SK-N-SH (cell line): Measurements from ENCODE around the gene PLEKHA6. TPM values are rescaled to one million over a fixed set of nuclear protein-coding genes. Genes with fewer than 3 reads are reported as not detected.
A peak's percentile ranks its signal among the peaks of the same experiment; 100 is the strongest.

Experiments
- CTCF ChIA-PET: fragments of 300-600, 350-600 bp; formaldehyde crosslinking; extraction: SDS; loops from one replicate; lab custom pipeline; 2021; lab: Yijun Ruan, JAX
- POLR2A ChIA-PET: fragments of 350-600 bp; sonication (Branson Sonifier 250); formaldehyde crosslinking; extraction: SDS; loops from one replicate; lab custom pipeline; 2020; ENCODE audit warnings: antibody characterized with exemption, inconsistent platforms; lab: Yijun Ruan, JAX
- DNase-seq: peaks from one replicate; pipeline ENCODE4 v3.0.0; 2012
- H2AFZ ChIP-seq: fragments of 200-600 bp; sonication (generic); 2 replicates; pipeline ENCODE4 v1.8.1; 2016; ENCODE audit warnings: antibody characterized with exemption, mild to moderate bottlenecking, low read depth
- H3F3A ChIP-seq: fragments of 200-600 bp; sonication (generic); replicated peaks from 2 replicates; pipeline ENCODE3; 2016; ENCODE audit warnings: antibody characterized with exemption, mild to moderate bottlenecking; ENCODE audit not compliant: insufficient read depth
- H3K27ac ChIP-seq, 2 experiments: fragments of 200-500 bp in 1 of 2; fragments of 200-600 bp in 1 of 2; sonication (Bioruptor generic) in 1 of 2; sonication (generic), shearing (Covaris generic) in 1 of 2; 2 replicates each; pipeline versions ENCODE4 v1.5.1 to v1.6.1; 2014 to 2016; ENCODE audit warnings: low read depth in 2 of 2, inconsistent platforms in 1 of 2, low read length in 1 of 2, mild to moderate bottlenecking in 1 of 2, mixed read lengths in 1 of 2
- H3K27me3 ChIP-seq: fragments of 200-600 bp; sonication (generic), shearing (Covaris generic); 2 replicates; pipeline ENCODE4 v1.6.1; 2016; ENCODE audit warnings: mixed run types; ENCODE audit not compliant: insufficient read depth
- H3K36me3 ChIP-seq, 2 experiments: fragments of 200-500 bp in 1 of 2; fragments of 200-600 bp in 1 of 2; sonication (Bioruptor generic) in 1 of 2; sonication (generic) in 1 of 2; replicated peaks in 1 of 2; 2 replicates each; pipeline versions ENCODE3 to v1.5.1; 2014 to 2016; ENCODE audit warnings: low read length in 1 of 2, mild to moderate bottlenecking in 1 of 2; ENCODE audit not compliant: insufficient read depth in 2 of 2, control insufficient read depth in 1 of 2
- H3K4me1 ChIP-seq, 2 experiments: fragments of 200-500 bp in 1 of 2; fragments of 200-600 bp in 1 of 2; sonication (Bioruptor generic) in 1 of 2; sonication (generic), shearing (Covaris generic) in 1 of 2; 2 replicates each; pipeline versions ENCODE4 v1.5.1 to v1.6.1; 2014 to 2016; ENCODE audit warnings: low read depth in 1 of 2, low read length in 1 of 2, mixed run types in 1 of 2; ENCODE audit not compliant: insufficient read depth in 2 of 2, control insufficient read depth in 1 of 2
- H3K4me2 ChIP-seq: fragments of 200-600 bp; sonication (generic), shearing (Covaris generic); 2 replicates; pipeline ENCODE4 v1.6.1; 2017; ENCODE audit warnings: mixed run types
- H3K4me3 ChIP-seq, 2 experiments: fragments of 200-500 bp in 1 of 2; fragments of 200-600 bp in 1 of 2; sonication (Bioruptor generic) in 1 of 2; sonication (generic), shearing (Covaris generic) in 1 of 2; 2 replicates each; pipeline versions ENCODE4 v1.5.1 to v1.8.1; 2014 to 2016; ENCODE audit warnings: low read depth in 2 of 2, inconsistent platforms in 1 of 2, low read length in 1 of 2, mild to moderate bottlenecking in 1 of 2, mixed read lengths in 1 of 2, moderate library complexity in 1 of 2
- H3K79me2 ChIP-seq: fragments of 200-600 bp; sonication (generic); 2 replicates; pipeline ENCODE4 v1.8.1; 2017; ENCODE audit warnings: mild to moderate bottlenecking; ENCODE audit not compliant: insufficient read depth
- H3K9ac ChIP-seq: fragments of 200-600 bp; sonication (generic); 2 replicates; pipeline ENCODE4 v1.6.1; 2017; ENCODE audit warnings: mixed run types
- H3K9me2 ChIP-seq: fragments of 200-600 bp; sonication (generic); 2 replicates; pipeline ENCODE4 v1.6.1; 2017; ENCODE audit warnings: mixed run types
- H3K9me3 ChIP-seq: fragments of 200-600 bp; sonication (generic); 2 replicates; pipeline ENCODE4 v1.6.1; 2017; ENCODE audit warnings: mixed run types, mild to moderate bottlenecking, moderate library complexity
- H4K20me1 ChIP-seq: fragments of 200-600 bp; sonication (generic); 2 replicates; pipeline ENCODE4 v1.6.1; 2017; ENCODE audit warnings: mild to moderate bottlenecking, mixed run types; ENCODE audit not compliant: insufficient read depth
- CHD2 ChIP-seq: fragments of 150-350 bp; IDR thresholded peaks from 2 replicates; pipeline ENCODE4 v1.6.1; 2018; ENCODE audit warnings: low read length; ENCODE audit not compliant: partially characterized antibody
- ELF1 ChIP-seq: IDR thresholded peaks from 2 replicates; pipeline ENCODE4 v1.4.0; 2012
- EP300 ChIP-seq, 2 experiments: IDR thresholded peaks; 2 replicates each; pipeline versions ENCODE4 v1.4.0 to v1.6.1; 2012; ENCODE audit warnings: borderline replicate concordance in 1 of 2, low read depth in 1 of 2, low read length in 1 of 2
- EZH2phosphoT487 ChIP-seq: fragments of 200-600 bp; sonication (generic); IDR thresholded peaks from 2 replicates; pipeline ENCODE4 v1.6.1; 2017; ENCODE audit warnings: low read depth, mixed run types, mild to moderate bottlenecking, antibody characterized with exemption, moderate library complexity, borderline replicate concordance
- FOXM1 ChIP-seq: IDR thresholded peaks from 2 replicates; pipeline ENCODE4 v1.4.0; 2012; ENCODE audit warnings: low read depth, mild to moderate bottlenecking
- GABPA ChIP-seq: IDR thresholded peaks from 2 replicates; pipeline ENCODE4 v1.4.0; 2012; ENCODE audit warnings: low read depth, mild to moderate bottlenecking
- GATA2 ChIP-seq: sonication (generic); formaldehyde crosslinking; IDR thresholded peaks from 2 replicates; pipeline ENCODE4 v1.5.0; 2020; ENCODE audit warnings: mild to moderate bottlenecking, missing genetic modification reagents
- NFIC ChIP-seq: IDR thresholded peaks from 2 replicates; pipeline ENCODE4 v1.4.0; 2012; ENCODE audit warnings: borderline replicate concordance
- NRF1 ChIP-seq: IDR thresholded peaks from 2 replicates; pipeline ENCODE4 v1.6.1; 2012; ENCODE audit warnings: low read depth, mild to moderate bottlenecking, low read length
- RAD21 ChIP-seq: IDR thresholded peaks from 2 replicates; pipeline ENCODE4 v1.6.1; 2012; ENCODE audit warnings: mild to moderate bottlenecking, low read length
- RCOR1 ChIP-seq: fragments of 150-350 bp; IDR thresholded peaks from 2 replicates; pipeline ENCODE4 v1.6.1; 2017; ENCODE audit warnings: antibody characterized with exemption, low read length
- SIN3A ChIP-seq: IDR thresholded peaks from 2 replicates; pipeline ENCODE4 v1.6.1; 2012; ENCODE audit warnings: low read depth, mild to moderate bottlenecking, low read length, moderate library complexity, borderline replicate concordance
- SMC3 ChIP-seq: IDR thresholded peaks from 2 replicates; pipeline ENCODE4 v1.6.1; 2012; ENCODE audit warnings: low read depth, low read length, improper control_type of control experiment
- TAF1 ChIP-seq: IDR thresholded peaks from 2 replicates; pipeline ENCODE4 v1.6.1; 2012; ENCODE audit warnings: low read depth, mild to moderate bottlenecking, low read length, moderate library complexity, borderline replicate concordance
- TCF12 ChIP-seq: IDR thresholded peaks from 2 replicates; pipeline ENCODE4 v1.4.0; 2012
- YY1 ChIP-seq: IDR thresholded peaks from 2 replicates; pipeline ENCODE4 v1.4.0; 2012; ENCODE audit warnings: low read depth, mild to moderate bottlenecking
- WGBS: methylation state at CpG from one replicate; pipeline ENCODE4 v1.1.6; 2017; ENCODE audit warnings: low lambda C conversion rate; 5-methylcytosine and 5-hydroxymethylcytosine counted together
- polyA plus RNA-seq, 3 experiments: library from polyadenylated mRNA; depleted of rRNA; stranded (reverse); fragments of >200 nt; gene quantifications; 2 replicates each; pipeline ENCODE4 v1.2.3, GENCODE V29; 2012
- TF ChIP-seq, protein P1 (sequence below): IDR thresholded peaks from 2 replicates; pipeline ENCODE4; 2012
- TF ChIP-seq, protein P2 (sequence below): IDR thresholded peaks from 2 replicates; pipeline ENCODE4 v1.4.0; 2012; ENCODE audit warnings: low read depth, borderline replicate concordance
- TF ChIP-seq, protein P3 (sequence below): fragments of 150-350 bp; IDR thresholded peaks from 2 replicates; pipeline ENCODE4 v1.6.1; 2016; ENCODE audit warnings: mild to moderate bottlenecking, low read depth, low read length
- TF ChIP-seq, protein P4 (sequence below): IDR thresholded peaks from 2 replicates; pipeline ENCODE4 v1.4.0; 2012; ENCODE audit warnings: low read depth
- TF ChIP-seq, protein P5 (sequence below): fragments of 150-350 bp; IDR thresholded peaks from 2 replicates; pipeline ENCODE4 v1.6.1; 2017; ENCODE audit warnings: antibody characterized with exemption, low read length, low read depth, borderline replicate concordance

The PLEKHA6 gene
- polyA plus RNA-seq, 1 of the 3 experiments (the other 2 are of a cell fraction): 1.2 TPM

DNA sequence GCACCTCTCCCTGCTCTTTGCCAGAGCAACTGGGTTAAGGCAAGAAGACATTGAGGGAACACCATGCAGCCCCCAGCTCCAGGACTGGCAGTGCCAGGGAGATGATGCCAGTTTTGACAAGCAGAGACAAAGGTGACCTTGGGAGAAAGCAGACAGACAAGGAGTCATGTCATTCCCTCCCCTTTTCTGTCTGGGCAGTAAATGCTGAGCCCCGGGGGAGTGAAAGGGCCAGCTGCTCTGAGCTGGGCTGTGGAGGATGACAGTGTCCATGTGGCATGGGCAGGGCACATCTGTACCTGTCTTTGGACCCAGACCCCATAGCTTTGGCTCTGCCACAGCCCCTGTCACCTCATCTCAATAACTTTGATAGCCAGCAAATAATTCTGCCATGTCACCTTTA lies 24.2 kb downstream of the PLEKHA6 start (continued):
- TF ChIP-seq, protein P1, sequence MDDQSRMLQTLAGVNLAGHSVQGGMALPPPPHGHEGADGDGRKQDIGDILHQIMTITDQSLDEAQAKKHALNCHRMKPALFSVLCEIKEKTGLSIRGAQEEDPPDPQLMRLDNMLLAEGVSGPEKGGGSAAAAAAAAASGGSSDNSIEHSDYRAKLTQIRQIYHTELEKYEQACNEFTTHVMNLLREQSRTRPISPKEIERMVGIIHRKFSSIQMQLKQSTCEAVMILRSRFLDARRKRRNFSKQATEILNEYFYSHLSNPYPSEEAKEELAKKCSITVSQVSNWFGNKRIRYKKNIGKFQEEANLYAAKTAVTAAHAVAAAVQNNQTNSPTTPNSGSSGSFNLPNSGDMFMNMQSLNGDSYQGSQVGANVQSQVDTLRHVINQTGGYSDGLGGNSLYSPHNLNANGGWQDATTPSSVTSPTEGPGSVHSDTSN: no peak
- TF ChIP-seq RAD21 (peak; percentile 18; the same call in 1 of the 2 replicates), TAF1 (no peak), ELF1 (no peak), NRF1 (no peak), FOXM1 (no peak), GABPA (no peak), GATA2 (CRISPR knock-in tag) (no peak), SMC3 (peak; percentile 22; the same call in 1 of the 2 replicates), EZH2phosphoT487 (no peak), EP300 (IDR thresholded peaks at IDR 0.05; ENCODE audit: borderline replicate concordance in 1 of 2, low read depth in 1 of 2, low read length in 1 of 2) (peak in 1 of 2 experiments; percentile 95; a peak in 2 of 4 replicates), YY1 (no peak), CHD2 (no peak)
- TF ChIP-seq, protein P2, sequence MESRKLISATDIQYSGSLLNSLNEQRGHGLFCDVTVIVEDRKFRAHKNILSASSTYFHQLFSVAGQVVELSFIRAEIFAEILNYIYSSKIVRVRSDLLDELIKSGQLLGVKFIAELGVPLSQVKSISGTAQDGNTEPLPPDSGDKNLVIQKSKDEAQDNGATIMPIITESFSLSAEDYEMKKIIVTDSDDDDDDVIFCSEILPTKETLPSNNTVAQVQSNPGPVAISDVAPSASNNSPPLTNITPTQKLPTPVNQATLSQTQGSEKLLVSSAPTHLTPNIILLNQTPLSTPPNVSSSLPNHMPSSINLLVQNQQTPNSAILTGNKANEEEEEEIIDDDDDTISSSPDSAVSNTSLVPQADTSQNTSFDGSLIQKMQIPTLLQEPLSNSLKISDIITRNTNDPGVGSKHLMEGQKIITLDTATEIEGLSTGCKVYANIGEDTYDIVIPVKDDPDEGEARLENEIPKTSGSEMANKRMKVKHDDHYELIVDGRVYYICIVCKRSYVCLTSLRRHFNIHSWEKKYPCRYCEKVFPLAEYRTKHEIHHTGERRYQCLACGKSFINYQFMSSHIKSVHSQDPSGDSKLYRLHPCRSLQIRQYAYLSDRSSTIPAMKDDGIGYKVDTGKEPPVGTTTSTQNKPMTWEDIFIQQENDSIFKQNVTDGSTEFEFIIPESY: no peak
- TF ChIP-seq, protein P3, sequence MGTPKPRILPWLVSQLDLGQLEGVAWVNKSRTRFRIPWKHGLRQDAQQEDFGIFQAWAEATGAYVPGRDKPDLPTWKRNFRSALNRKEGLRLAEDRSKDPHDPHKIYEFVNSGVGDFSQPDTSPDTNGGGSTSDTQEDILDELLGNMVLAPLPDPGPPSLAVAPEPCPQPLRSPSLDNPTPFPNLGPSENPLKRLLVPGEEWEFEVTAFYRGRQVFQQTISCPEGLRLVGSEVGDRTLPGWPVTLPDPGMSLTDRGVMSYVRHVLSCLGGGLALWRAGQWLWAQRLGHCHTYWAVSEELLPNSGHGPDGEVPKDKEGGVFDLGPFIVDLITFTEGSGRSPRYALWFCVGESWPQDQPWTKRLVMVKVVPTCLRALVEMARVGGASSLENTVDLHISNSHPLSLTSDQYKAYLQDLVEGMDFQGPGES: no peak

DNA sequence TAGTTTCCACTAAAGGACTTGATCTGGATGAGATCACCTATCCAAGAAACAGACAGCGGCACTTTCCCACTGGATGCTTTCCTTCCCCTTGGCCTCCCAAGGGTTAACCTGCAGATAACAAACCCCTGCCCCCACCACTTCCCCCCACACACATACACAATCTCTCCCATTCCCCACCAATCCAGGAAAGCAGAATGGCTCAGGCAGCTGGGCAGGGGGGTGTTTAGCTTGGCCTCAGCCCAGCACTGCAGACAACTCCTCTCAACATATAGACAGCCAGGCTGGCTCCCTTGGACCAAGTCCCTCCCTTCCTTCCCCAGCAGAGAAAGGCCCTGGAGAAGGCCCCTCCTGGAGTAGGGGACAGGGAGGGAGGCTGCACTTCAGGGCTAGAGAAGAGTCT lies 24.6 kb downstream of the PLEKHA6 start:
- CTCF ChIA-PET: interaction anchor here (1.0 to 1.9 kb wide), 5 partner anchors 12 to 51 kb away, joined by 3 to 6 read pairs (median 4); no protein-coding TSS in a partner anchor
- POLR2A ChIA-PET: interaction anchor here (0.9 to 4.2 kb wide), 7 partner anchors 7 to 50 kb away, joined by 4 to 24 read pairs (median 5); partner anchors contain the start of gene PLEKHA6

More for the DNA sequence above, 24.6 kb downstream of the PLEKHA6 start:
- Histone ChIP-seq H3K79me2 (no peaks in the 10 kb centered on the region), H3K4me1 (peaks cover 0 to 81% of the 10 kb centered on the region in 2 experiments; a peak in 2 of 4 replicates), H3K9me2 (no peaks in the 10 kb centered on the region), H3K27me3 (no peaks in the 10 kb centered on the region; the same call in 1 of the 2 replicates), H3K9me3 (no peaks in the 10 kb centered on the region), H2AFZ (no peak overlapping the region), H4K20me1 (no peaks in the 10 kb centered on the region), H3F3A (no peaks in the 10 kb centered on the region), H3K27ac (peak overlapping the region; percentile 32 to 99; a peak in 3 of 4 replicates), H3K9ac (no peak overlapping the region), H3K36me3 (no peaks in the 10 kb centered on the region), H3K4me3 (no peak overlapping the region), H3K4me2 (peak overlapping the region; percentile 66)
- 37% methylated on average over 1 of the region's 1 CpG for WGBS
- TF ChIP-seq RCOR1 (peak; percentile 47; the same call in 1 of the 2 replicates), EP300 (IDR thresholded peaks at IDR 0.05; ENCODE audit: borderline replicate concordance in 1 of 2, low read depth in 1 of 2, low read length in 1 of 2) (peak in 1 of 2 experiments; percentile 58; a peak in 2 of 4 replicates), SMC3 (peak; percentile 7; the same call in 1 of the 2 replicates), TCF12 (peak; percentile 20; the same call in 1 of the 2 replicates), NRF1 (no peak), YY1 (no peak), TAF1 (no peak), SIN3A (no peak), RAD21 (peak; percentile 33), GATA2 (CRISPR knock-in tag) (peak; percentile 67), FOXM1 (no peak), GABPA (no peak), CHD2 (peak; percentile 83), EZH2phosphoT487 (no peak), NFIC (no peak)
- TF ChIP-seq, protein P4, sequence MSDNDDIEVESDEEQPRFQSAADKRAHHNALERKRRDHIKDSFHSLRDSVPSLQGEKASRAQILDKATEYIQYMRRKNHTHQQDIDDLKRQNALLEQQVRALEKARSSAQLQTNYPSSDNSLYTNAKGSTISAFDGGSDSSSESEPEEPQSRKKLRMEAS: no peak
- TF ChIP-seq, protein P5, sequence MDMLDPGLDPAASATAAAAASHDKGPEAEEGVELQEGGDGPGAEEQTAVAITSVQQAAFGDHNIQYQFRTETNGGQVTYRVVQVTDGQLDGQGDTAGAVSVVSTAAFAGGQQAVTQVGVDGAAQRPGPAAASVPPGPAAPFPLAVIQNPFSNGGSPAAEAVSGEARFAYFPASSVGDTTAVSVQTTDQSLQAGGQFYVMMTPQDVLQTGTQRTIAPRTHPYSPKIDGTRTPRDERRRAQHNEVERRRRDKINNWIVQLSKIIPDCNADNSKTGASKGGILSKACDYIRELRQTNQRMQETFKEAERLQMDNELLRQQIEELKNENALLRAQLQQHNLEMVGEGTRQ: no peak
- TF ChIP-seq, protein P2: no peak
- peak; percentile 76 for DNase-seq
